GM18868 (cell line): ENCODE results near the gene CACNA1B.
"Not testable (repeated sequence)": the region's sequence is repeated elsewhere in the genome, so short reads cannot be mapped to it uniquely, and the experiment has no call there.

ENCODE experiments used
- ATAC-seq: cut with Tn5 transposase; IDR thresholded peaks from one replicate; pipeline ENCODE4 v1.9.1; 2021; ENCODE audit warnings: mild to moderate bottlenecking, moderate library complexity; ENCODE audit not compliant: unreplicated experiment

Gene CACNA1B

GRCh38 chr9:138111607-138112006 lies 234.0 kb downstream of the CACNA1B start:
- no peak for ATAC-seq

GRCh38 chr9:138112090-138112748 lies 234.6 kb downstream of the CACNA1B start:
- no peak for ATAC-seq

- no peak for ATAC-seq
Measured at GRCh38 chr9:138112791-138113600, 235.4 kb downstream of the CACNA1B start.

- not testable (repeated sequence) for ATAC-seq
Measured at GRCh38 chr9:138113701-138114325, 236.2 kb downstream of the CACNA1B start.

- ATAC-seq = no peak
Measured at GRCh38 chr9:138114501-138115245, 237.1 kb downstream of the CACNA1B start.

- no peak for ATAC-seq
Measured at GRCh38 chr9:138115506-138115905, 237.9 kb downstream of the CACNA1B start.

GRCh38 chr9:138116521-138116920 lies 238.9 kb downstream of the CACNA1B start:
- ATAC-seq = no peak

GRCh38 chr9:138117101-138117750 lies 239.6 kb downstream of the CACNA1B start:
- ATAC-seq = no peak

- no peak for ATAC-seq
Measured at GRCh38 chr9:138117836-138118235, 240.3 kb downstream of the CACNA1B start.

- ATAC-seq = no peak
Measured at GRCh38 chr9:138118601-138119071, 241.1 kb downstream of the CACNA1B start.

GRCh38 chr9:138119202-138120027 lies 241.8 kb downstream of the CACNA1B start:
- no peak for ATAC-seq

GRCh38 chr9:138120072-138120471 lies 242.5 kb downstream of the CACNA1B start:
- no peak for ATAC-seq

- ATAC-seq = no peak
Measured at GRCh38 chr9:138120511-138121437, 243.2 kb downstream of the CACNA1B start.

- ATAC-seq = no peak
Measured at GRCh38 chr9:138121438-138122050, 244.0 kb downstream of the CACNA1B start.

- ATAC-seq = no peak
Measured at GRCh38 chr9:138122201-138122600, 244.6 kb downstream of the CACNA1B start.

- no peak for ATAC-seq
Measured at GRCh38 chr9:138122676-138123075, 245.1 kb downstream of the CACNA1B start.

- no peak for ATAC-seq
Measured at GRCh38 chr9:138123086-138123485, 245.5 kb downstream of the CACNA1B start.
